Spleen (tissue), 11 donors: ENCODE data around the gene TTC21A. TPM values are rescaled to one million over a fixed set of nuclear protein-coding genes. Genes with fewer than 3 reads are reported as not detected.

Source experiments
- DNase-seq: peaks from one replicate; pipeline ENCODE4 v3.0.0-alpha.2; 2020
- H3K27ac ChIP-seq, 8 donors: fragments of 200-600 bp; sonication (generic) in 7 of 8; 1 replicate in 4 of 8; 2 replicates in 4 of 8; pipeline versions ENCODE4 v1.5.0 to v1.8.0; 2016 to 2021; ENCODE audit warnings: inconsistent platforms in 4 of 8, mild to moderate bottlenecking in 4 of 8, moderate library complexity in 1 of 8
- H3K27me3 ChIP-seq, 7 donors: fragments of 200-600 bp; sonication (generic) in 6 of 7; replicated peaks in 1 of 7; 1 replicate in 4 of 7; 2 replicates in 3 of 7; pipeline versions ENCODE4 v1.5.0 to v1.8.0; 2016 to 2021; ENCODE audit warnings: inconsistent platforms in 3 of 7, mild to moderate bottlenecking in 1 of 7
- H3K36me3 ChIP-seq, 6 donors: fragments of 200-600 bp; sonication (generic) in 5 of 6; 1 replicate in 4 of 6; 2 replicates in 2 of 6; pipeline versions ENCODE4 v1.5.0 to v1.8.0; 2016 to 2021; ENCODE audit warnings: inconsistent platforms in 2 of 6
- H3K4me1 ChIP-seq, 6 donors: fragments of 200-600 bp; sonication (generic) in 5 of 6; 1 replicate in 3 of 6; 2 replicates in 3 of 6; pipeline versions ENCODE4 v1.5.0 to v1.8.0; 2016 to 2021; ENCODE audit warnings: inconsistent platforms in 3 of 6
- H3K4me3 ChIP-seq, 8 donors: fragments of 200-600 bp; sonication (generic) in 7 of 8; 1 replicate in 4 of 8; 2 replicates in 4 of 8; pipeline versions ENCODE4 v1.5.0 to v1.8.0; 2016 to 2021; ENCODE audit warnings: inconsistent platforms in 4 of 8, mild to moderate bottlenecking in 4 of 8, moderate library complexity in 2 of 8
- H3K9me3 ChIP-seq, 8 donors: fragments of 200-600 bp; sonication (generic) in 7 of 8; 1 replicate in 4 of 8; 2 replicates in 4 of 8; pipeline versions ENCODE4 v1.5.0 to v1.8.0; 2016 to 2021; ENCODE audit warnings: inconsistent platforms in 4 of 8
- POLR2A ChIP-seq, 3 donors: fragments of 450-650 bp; IDR thresholded peaks; one replicate each; pipeline ENCODE4 v1.5.1; 2017; ENCODE audit warnings: antibody characterized with exemption in 3 of 3, mild to moderate bottlenecking in 1 of 3
- POLR2AphosphoS5 ChIP-seq, 3 donors: sonication (generic); formaldehyde crosslinking; IDR thresholded peaks; one replicate each; pipeline ENCODE4 v1.5.1; 2017; ENCODE audit warnings: antibody characterized with exemption in 3 of 3
- WGBS, 5 donors: extraction: QIAGEN DNeasy Blood & Tissue Kit in 3 of 5; methylation state at CpG; one replicate each; pipeline versions ENCODE4 v1.1.5 to v1.1.7; 2013 to 2018; 5-methylcytosine and 5-hydroxymethylcytosine counted together
- intact Hi-C: fragments of 100-400 bp; cut with DNase I; formaldehyde crosslinking; loops from one replicate; pipeline ENCODE4 v1.15.0; 2023; ENCODE audit warnings: low total_unique reads
- polyA plus RNA-seq, 3 donors: library from polyadenylated mRNA; stranded (reverse); fragments of 200-250 nt; gene quantifications; one replicate each; pipeline ENCODE4 v1.2.1, GENCODE V29; 2013
- total RNA-seq, 7 donors: library from RNA; depleted of rRNA in 3 of 7; stranded (reverse); fragments of >200 nt in 3 of 7; fragmentation: NEBNext Ultra II Directional in 4 of 7; extraction: Animal tissue kit (Norgen Biotek cat#: 25700) in 4 of 7; gene quantifications; one replicate each; pipeline versions ENCODE4 v1.1.0 to v1.2.1, GENCODE V29; 2016 to 2021
- TF ChIP-seq, protein P1 (sequence below), 11 experiments: fragments of 200-600 bp in 7 of 11; fragments of 450-650 bp in 4 of 11; sonication (generic) in 4 of 11; IDR thresholded peaks in 8 of 11; conservative IDR thresholded peaks in 3 of 11; 1 replicate in 7 of 11; 2 replicates in 4 of 11; pipeline versions ENCODE4 v1.4.0 to v1.8.0; 2016 to 2021; ENCODE audit warnings: antibody characterized with exemption in 11 of 11, inconsistent platforms in 4 of 11, mild to moderate bottlenecking in 1 of 11
- donor health status: healthy with polysubstance abuse.
- donor health status: DM: no; HTN: no; CAD: no; lungs with moderate emphysema.
- donor health status: DM: no; HTN: no; CAD: no.
- donor health status: Bipolar disorder and iron deficiency.
- donor health status: healthy.
- donor health status: DM: no; HTN: no; CAD: no.
- donor health status: DM: yes; HTN: yes; CAD: no.

Gene TTC21A
- total and polyA plus RNA-seq, 10 donors, result 11.6 to 34.3 (median 16.0) TPM

DNA sequence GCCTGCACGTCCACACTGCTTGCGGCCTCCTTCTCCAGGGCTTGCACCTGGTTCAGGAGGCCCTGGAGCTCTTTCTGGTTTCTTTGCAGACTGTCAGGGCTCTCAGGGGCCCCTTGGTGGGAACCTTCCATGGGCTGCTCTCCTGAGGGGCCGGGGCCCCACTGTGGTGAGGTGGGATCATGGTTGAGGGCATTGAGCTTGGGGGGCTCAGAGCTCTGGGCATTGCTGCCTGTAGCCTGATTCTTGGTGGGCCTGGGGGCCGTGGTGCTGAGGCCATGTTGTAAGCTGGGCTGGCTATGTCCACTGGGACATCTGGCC, 77.4 kb downstream of the TTC21A start:
- TF ChIP-seq, protein P1, sequence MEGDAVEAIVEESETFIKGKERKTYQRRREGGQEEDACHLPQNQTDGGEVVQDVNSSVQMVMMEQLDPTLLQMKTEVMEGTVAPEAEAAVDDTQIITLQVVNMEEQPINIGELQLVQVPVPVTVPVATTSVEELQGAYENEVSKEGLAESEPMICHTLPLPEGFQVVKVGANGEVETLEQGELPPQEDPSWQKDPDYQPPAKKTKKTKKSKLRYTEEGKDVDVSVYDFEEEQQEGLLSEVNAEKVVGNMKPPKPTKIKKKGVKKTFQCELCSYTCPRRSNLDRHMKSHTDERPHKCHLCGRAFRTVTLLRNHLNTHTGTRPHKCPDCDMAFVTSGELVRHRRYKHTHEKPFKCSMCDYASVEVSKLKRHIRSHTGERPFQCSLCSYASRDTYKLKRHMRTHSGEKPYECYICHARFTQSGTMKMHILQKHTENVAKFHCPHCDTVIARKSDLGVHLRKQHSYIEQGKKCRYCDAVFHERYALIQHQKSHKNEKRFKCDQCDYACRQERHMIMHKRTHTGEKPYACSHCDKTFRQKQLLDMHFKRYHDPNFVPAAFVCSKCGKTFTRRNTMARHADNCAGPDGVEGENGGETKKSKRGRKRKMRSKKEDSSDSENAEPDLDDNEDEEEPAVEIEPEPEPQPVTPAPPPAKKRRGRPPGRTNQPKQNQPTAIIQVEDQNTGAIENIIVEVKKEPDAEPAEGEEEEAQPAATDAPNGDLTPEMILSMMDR (IDR thresholded peaks at IDR 0.05 in 8 of 11, conservative IDR thresholded peaks at IDR 0.05 in 3 of 11), result no peak
- no peak for DNase-seq
- H3K27ac ChIP-seq, result no peak overlapping the region
- no peaks in the 10 kb centered on the region for H3K36me3 ChIP-seq
- no peaks in the 10 kb centered on the region for H3K9me3 ChIP-seq
- no peak overlapping the region for H3K4me3 ChIP-seq
- 86 to 98% (median 92%) methylated on average over 2 to 4 of the region's 4 CpGs for WGBS, 5 donors
- H3K4me1 ChIP-seq, result peaks cover 6 to 25% (median 22%) of the 10 kb centered on the region in 6 donors
- intact Hi-C loops, result no loop called here
- peaks cover 0 to 6% (median 0%) of the 10 kb centered on the region in 7 donors for H3K27me3 ChIP-seq

DNA sequence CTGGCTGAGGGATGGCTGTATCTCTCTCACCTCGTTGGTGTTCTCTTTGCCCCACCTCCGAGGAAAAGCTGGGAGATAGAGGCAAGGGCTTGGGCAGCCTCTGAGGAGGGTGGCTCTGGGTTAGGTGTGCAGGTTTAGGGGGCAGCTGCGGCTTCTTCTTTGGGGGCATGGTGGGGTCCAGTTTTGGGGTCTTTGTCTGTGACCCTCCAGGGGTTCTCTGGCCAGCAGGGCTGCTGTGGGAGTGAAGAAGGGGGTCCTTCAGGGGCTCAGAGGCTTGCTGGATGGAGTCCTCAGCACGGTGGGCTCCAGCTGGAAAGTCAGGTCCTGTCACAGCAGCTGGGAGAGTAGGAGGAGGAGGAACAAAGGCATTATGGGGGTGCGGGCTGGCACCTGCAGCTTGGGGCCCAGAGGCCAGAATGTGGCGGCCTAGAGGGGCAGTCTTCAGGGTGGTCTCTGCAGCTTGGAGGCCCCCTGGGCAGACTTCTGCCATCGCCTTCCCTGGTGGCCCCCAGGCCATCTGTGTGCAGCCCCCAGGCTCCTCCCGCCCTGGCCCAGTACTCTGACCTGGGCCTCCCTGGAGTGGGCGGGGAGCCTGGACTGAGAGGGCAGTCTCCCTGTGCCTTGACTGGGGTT, 78.0 kb downstream of the TTC21A start:
- 92 to 95% (median 93%) methylated on average over 7 to 9 of the region's 9 CpGs for WGBS, 5 donors

DNA sequence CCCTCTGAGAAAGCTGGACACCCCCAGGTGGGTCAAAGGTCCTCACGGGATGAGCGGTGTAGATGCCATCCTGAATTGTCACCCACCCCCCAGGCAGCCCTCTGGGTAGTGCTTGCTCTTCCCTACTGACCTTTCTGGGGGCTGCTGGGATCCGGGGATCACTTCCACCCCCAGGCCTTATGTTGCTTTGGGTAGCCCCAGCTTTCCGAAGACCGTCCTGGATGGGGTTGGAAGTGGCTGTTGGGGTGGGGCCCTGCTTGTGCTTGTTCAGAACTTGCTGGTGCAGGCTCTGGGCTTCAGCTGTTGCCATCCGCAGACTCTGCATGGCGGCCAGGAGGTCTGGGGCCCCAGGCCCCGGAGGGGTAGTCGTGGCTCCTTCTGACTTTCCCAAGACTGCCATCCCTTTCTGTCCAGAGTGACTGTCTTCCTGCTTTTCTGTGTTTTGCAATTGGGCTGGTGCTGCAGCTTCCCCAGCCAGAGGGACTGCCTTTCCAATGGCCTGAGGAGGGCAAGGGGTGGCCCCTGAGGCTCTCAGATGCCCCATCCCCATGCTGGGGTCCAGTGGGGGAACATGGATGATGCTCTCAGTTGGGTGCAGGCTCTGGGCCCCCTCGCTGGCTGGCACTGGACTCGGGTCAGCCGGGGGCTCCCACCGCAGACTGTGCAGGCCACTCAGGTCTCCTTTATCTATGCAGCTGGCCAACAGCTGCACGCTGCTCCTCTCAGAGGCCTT, 78.6 kb downstream of the TTC21A start:
- Histone ChIP-seq H3K4me3 (no peak overlapping the region), H3K4me1 (peaks cover 0 to 22% (median 13%) of the 10 kb centered on the region in 6 donors), H3K36me3 (no peaks in the 10 kb centered on the region), H3K27ac (no peak overlapping the region), H3K27me3 (peaks cover 0 to 6% (median 0%) of the 10 kb centered on the region in 7 donors), H3K9me3 (no peaks in the 10 kb centered on the region)
- intact Hi-C loops, result no loop called here
- no peak for DNase-seq
- TF ChIP-seq POLR2A (IDR thresholded peaks at IDR 0.05) (no peak), POLR2AphosphoS5 (IDR thresholded peaks at IDR 0.05) (no peak)
- TF ChIP-seq, protein P1 (IDR thresholded peaks at IDR 0.05 in 8 of 11, conservative IDR thresholded peaks at IDR 0.05 in 3 of 11), result no peak
- WGBS, 5 donors, result 83 to 96% (median 88%) methylated on average over 7 to 14 of the region's 14 CpGs

More for the DNA sequence above, 78.0 kb downstream of the TTC21A start:
- H3K9me3 ChIP-seq, result no peaks in the 10 kb centered on the region
- H3K4me3 ChIP-seq, result no peak overlapping the region
- DNase-seq, result no peak
- H3K36me3 ChIP-seq, result no peaks in the 10 kb centered on the region
- H3K27me3 ChIP-seq, result peaks cover 0 to 6% (median 0%) of the 10 kb centered on the region in 7 donors
- peaks cover 2 to 25% (median 19%) of the 10 kb centered on the region in 6 donors for H3K4me1 ChIP-seq
- H3K27ac ChIP-seq, result no peak overlapping the region
- intact Hi-C loops, result no loop called here
- no peak for TF ChIP-seq POLR2AphosphoS5 (IDR thresholded peaks at IDR 0.05)
- TF ChIP-seq POLR2A (IDR thresholded peaks at IDR 0.05), result no peak

DNA sequence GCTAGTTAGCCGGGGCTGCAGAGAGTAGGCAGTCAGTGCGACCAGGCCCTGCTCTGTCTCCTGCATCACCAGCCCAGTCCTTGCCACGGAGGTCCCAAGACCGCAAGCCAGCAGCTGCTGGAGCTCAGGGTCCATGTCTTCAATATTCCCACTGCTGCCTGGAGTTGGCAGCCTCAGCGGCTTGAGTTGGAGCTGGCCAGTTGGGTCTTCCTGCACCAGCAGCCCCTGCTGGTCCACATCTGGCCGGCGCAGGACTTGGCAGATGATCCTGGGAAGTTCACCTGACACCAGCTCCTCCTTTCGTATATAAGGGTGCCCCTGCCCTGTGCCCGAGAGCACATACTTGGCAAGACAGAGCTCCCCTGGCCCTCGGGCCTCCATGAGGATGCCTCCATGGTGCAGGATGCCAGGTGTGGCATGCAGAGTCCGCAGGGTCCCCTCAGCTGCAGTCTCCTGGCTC, 79.2 kb downstream of the TTC21A start:
- H3K4me3 ChIP-seq, result no peak overlapping the region
- TF ChIP-seq POLR2AphosphoS5 (IDR thresholded peaks at IDR 0.05) (no peak), POLR2A (IDR thresholded peaks at IDR 0.05) (no peak)
- TF ChIP-seq, protein P1 (IDR thresholded peaks at IDR 0.05 in 8 of 11, conservative IDR thresholded peaks at IDR 0.05 in 3 of 11), result no peak
- no peak for DNase-seq
- peaks cover 0 to 6% (median 0%) of the 10 kb centered on the region in 7 donors for H3K27me3 ChIP-seq
- peaks cover 0 to 16% (median 9%) of the 10 kb centered on the region in 6 donors for H3K4me1 ChIP-seq
- intact Hi-C loops, result no loop called here
- no peaks in the 10 kb centered on the region for H3K36me3 ChIP-seq
- H3K27ac ChIP-seq, result no peak overlapping the region
- H3K9me3 ChIP-seq, result no peaks in the 10 kb centered on the region
- 86 to 96% (median 92%) methylated on average over 9 to 11 of the region's 11 CpGs for WGBS, 5 donors
